Measurements from ENCODE around the gene CEP70. TPM values are rescaled to one million over a fixed set of nuclear protein-coding genes. Genes with fewer than 3 reads are reported as not detected.

Gene CEP70
- total RNA-seq, 1 experiment from 2014 or later: 32.6 TPM

DNA sequence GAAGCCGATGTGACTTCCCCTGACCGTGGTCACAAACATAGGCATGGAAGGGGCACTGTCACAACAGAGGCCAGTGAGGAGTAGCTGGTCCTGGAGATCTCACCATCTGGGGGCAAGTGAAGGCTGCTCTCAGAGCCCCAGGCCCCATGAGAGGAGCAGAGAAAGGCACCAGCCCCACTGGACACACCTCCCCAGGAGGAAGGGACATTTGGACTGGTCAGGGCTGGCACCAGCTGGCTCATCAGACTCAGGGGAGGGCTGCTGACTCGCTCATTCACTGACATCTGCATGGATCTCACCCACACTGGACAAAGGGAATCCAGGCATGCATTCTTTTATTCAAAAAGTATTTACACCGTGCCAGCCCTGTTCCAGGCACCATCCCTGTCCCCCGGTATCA, 132.8 kb downstream of the CEP70 start:
- no peak overlapping the region for H2BK20ac ChIP-seq (ENCODE audit: low read depth, low read length, poor library complexity, severe bottlenecking)
- no peak overlapping the region for H3K4me3 Mint-ChIP-seq
- no peaks in the 10 kb centered on the region for H4K20me1 ChIP-seq (ENCODE audit: control insufficient read depth, insufficient read depth, insufficient read length)
- H4K5ac ChIP-seq (ENCODE audit: insufficient read length, low read depth, low read length): no peak overlapping the region
- peaks cover 3 to 5% of the 10 kb centered on the region in 2 experiments; a peak in 2 of 4 replicates for H3K4me1 Mint-ChIP-seq
- no peaks in the 10 kb centered on the region for H3K9me3 ChIP-seq (ENCODE audit: control insufficient read depth, low read depth, low read length)
- no peaks in the 10 kb centered on the region for H3K27me3 ChIP-seq (ENCODE audit: insufficient read depth, low read length)
- no peaks in the 10 kb centered on the region for H3K79me2 ChIP-seq (ENCODE audit: insufficient read depth, low read length)
- H2BK5ac ChIP-seq (ENCODE audit: insufficient read length, low read length): no peak overlapping the region
- no peak overlapping the region for H2BK15ac ChIP-seq (ENCODE audit: low read depth, low read length)
- no peak overlapping the region for H3T11ph ChIP-seq (ENCODE audit: low read length)
- H3K27ac Mint-ChIP-seq: no peak overlapping the region
- no peak overlapping the region for H2BK120ac ChIP-seq (ENCODE audit: low read depth, low read length, poor library complexity, severe bottlenecking)
- peaks cover 6 to 13% (median 10%) of the 10 kb centered on the region in 3 experiments; a peak in 4 of 7 replicates for H3K36me3 Mint-ChIP-seq (ENCODE audit: insufficient read depth in 1 of 3, low read depth in 3 of 3)
- no peaks in the 10 kb centered on the region for H3K27me3 Mint-ChIP-seq (ENCODE audit: low read depth)
- no peak overlapping the region for H2AFZ ChIP-seq (ENCODE audit: low read length)
- no CpG with 5 or more reads among the region's 5 CpGs for WGBS (ENCODE audit: extremely low coverage, insufficient read length, low lambda C conversion rate)
- no peak overlapping the region for H3K23ac ChIP-seq (ENCODE audit: insufficient read length, low read depth, low read length)
- H3K14ac ChIP-seq (ENCODE audit: insufficient read depth, low read length): no peak overlapping the region; the same call in 1 of the 2 replicates
- peaks cover 0 to 6% of the 10 kb centered on the region in 2 experiments; a peak in 2 of 5 replicates for H3K9me3 Mint-ChIP-seq
- H3K27ac ChIP-seq (ENCODE audit: insufficient read length, low read depth, low read length): no peak overlapping the region
- no peak overlapping the region for H3K9ac ChIP-seq (ENCODE audit: extremely low read depth, insufficient read length, low read length)
- H3K4me1 ChIP-seq (ENCODE audit: insufficient read depth, low read length): no peaks in the 10 kb centered on the region
- H3K4ac ChIP-seq (ENCODE audit: low read depth, low read length): no peak overlapping the region
- no peak overlapping the region for H4K8ac ChIP-seq (replicated peaks; ENCODE audit: insufficient read length, low read depth, low read length)
- no peaks in the 10 kb centered on the region for H3K23me2 ChIP-seq (ENCODE audit: insufficient read length, low read depth, low read length, poor library complexity, severe bottlenecking)
- H2BK12ac ChIP-seq (ENCODE audit: insufficient read length, low read depth, low read length): no peak overlapping the region
- no peak overlapping the region for H2AK5ac ChIP-seq (ENCODE audit: insufficient read length, low read length)
- TF ChIP-seq CTCF (conservative IDR thresholded peaks at IDR 0.05): no peak
- peak; percentile 19 for DNase-seq
- no peak overlapping the region for H3K56ac ChIP-seq (ENCODE audit: insufficient read length, low read depth, low read length)
- H3K4me2 ChIP-seq (ENCODE audit: insufficient read depth, insufficient read length, low read length): no peak overlapping the region
- H3K79me1 ChIP-seq (ENCODE audit: insufficient read depth, low read depth, low read length, poor library complexity, severe bottlenecking): no peaks in the 10 kb centered on the region
- no peak overlapping the region for H3K18ac ChIP-seq (ENCODE audit: insufficient read length, low read depth, low read length)
- H4K91ac ChIP-seq (ENCODE audit: insufficient read length, low read depth, low read length): no peak overlapping the region

All from H9 (cell line).